Measurements from ENCODE around the gene ARL2BP. TPM values are rescaled to one million over a fixed set of nuclear protein-coding genes. Genes with fewer than 3 reads are reported as not detected.

Gene ARL2BP
- total and polyA plus RNA-seq, 2 of the 4 experiments (the other 2 are of a cell fraction), result 46.9 to 73.7 TPM

GRCh38 chr16:57240851-57241250 lies 4.2 kb upstream of the ARL2BP start:
- ATAC-seq (ENCODE audit: low read depth) (no peak), DNase-seq (no peak)
- in situ Hi-C loops (cut with MboI; ENCODE audit: low sequenced_read_pairs) (no loop called here), intact Hi-C loops (cut with micrococcal nuclease) (no loop called here), dilution Hi-C loops (cut with HindIII; ENCODE audit: low sequenced_read_pairs, unreplicated experiment) (no loop called here)
- H2BK120ac ChIP-seq (ENCODE audit: low read depth, low read length), result no peak overlapping the region
- H2AK9ac ChIP-seq (replicated peaks; ENCODE audit: low read depth, low read length, poor library complexity), result no peak overlapping the region
- H2BK5ac ChIP-seq (ENCODE audit: low read depth, low read length, poor library complexity, severe bottlenecking), result no peak overlapping the region
- no peaks in the 10 kb centered on the region for H4K20me1 ChIP-seq (ENCODE audit: insufficient read depth, low read length)
- H3K18ac ChIP-seq (ENCODE audit: low read depth, low read length), result no peak overlapping the region
- H3K4ac ChIP-seq (ENCODE audit: low read depth, low read length), result no peak overlapping the region
- H4K91ac ChIP-seq (ENCODE audit: insufficient read depth, low read depth, low read length), result no peak overlapping the region
- H4K8ac ChIP-seq (ENCODE audit: low read depth in 2 of 2, low read length in 2 of 2), result no peak overlapping the region
- peaks cover 2% of the 10 kb centered on the region; the same call in 1 of the 2 replicates for H3K4me1 ChIP-seq (ENCODE audit: control insufficient read depth, insufficient read depth, low read length)
- H3K79me1 ChIP-seq (ENCODE audit: low read depth in 1 of 2, low read length in 2 of 2), result peaks cover 0 to 7% of the 10 kb centered on the region in 2 experiments; a peak in 3 of 4 replicates
- no peak overlapping the region for H3K4me2 ChIP-seq (ENCODE audit: low read depth, low read length)
- no peaks in the 10 kb centered on the region for H3K27me3 ChIP-seq (ENCODE audit: control insufficient read depth, insufficient read depth, low read length)
- no peak overlapping the region for H2BK15ac ChIP-seq (ENCODE audit: low read depth, low read length)
- no peak overlapping the region for H3K56ac ChIP-seq (ENCODE audit: extremely low read depth, insufficient read depth, low read length)
- H2AK5ac ChIP-seq (ENCODE audit: low read depth, low read length), result no peak overlapping the region
- WGBS, 2 experiments (ENCODE audit: extremely low coverage in 2 of 2, insufficient read length in 1 of 2), result no CpG with 5 or more reads among the region's 2 CpGs
- no peak overlapping the region for H2AFZ ChIP-seq (replicated peaks; ENCODE audit: low read length, poor library complexity)
- no peaks in the 10 kb centered on the region for H3K9me3 ChIP-seq (ENCODE audit: control insufficient read depth, insufficient read depth, low read length)
- no peak overlapping the region for H3K4me3 ChIP-seq (ENCODE audit: insufficient read depth, low read depth, low read length)
- BruUV-seq (replicated peaks), result no TSS peak
- no peaks in the 10 kb centered on the region; the same call in 1 of the 2 replicates for H3K9me1 ChIP-seq (ENCODE audit: insufficient read depth, low read length)
- POLR2A ChIA-PET (ENCODE audit: unreplicated experiment), result no interaction called here
- H3K36me3 ChIP-seq (ENCODE audit: control insufficient read depth, insufficient read depth, low read length), result peaks cover 2% of the 10 kb centered on the region
- H2BK20ac ChIP-seq (ENCODE audit: low read depth, low read length), result no peak overlapping the region
- H3K9ac ChIP-seq (ENCODE audit: low read depth, low read length), result no peak overlapping the region
- TF ChIP-seq USF2 (IDR thresholded peaks at IDR 0.05; ENCODE audit: low read depth, low read length) (no peak), FOS (IDR thresholded peaks at IDR 0.05; ENCODE audit: low read depth, low read length) (no peak), SMC3 (IDR thresholded peaks at IDR 0.05; ENCODE audit: low read depth, low read length) (no peak), MAFK (IDR thresholded peaks at IDR 0.05; ENCODE audit: low read depth, low read length) (no peak), ELK1 (IDR thresholded peaks at IDR 0.05; ENCODE audit: borderline replicate concordance, low read depth, low read length) (no peak), MXI1 (IDR thresholded peaks at IDR 0.05; ENCODE audit: borderline replicate concordance, low read depth, low read length) (no peak)
- no peak overlapping the region for H3K27ac ChIP-seq (ENCODE audit: insufficient read depth, low read length)
- H3K14ac ChIP-seq (replicated peaks; ENCODE audit: low read depth, low read length), result no peak overlapping the region
- CTCF ChIA-PET, result no interaction called here
- no peak overlapping the region for H4K5ac ChIP-seq (ENCODE audit: low read depth, low read length)
- H3K23ac ChIP-seq (ENCODE audit: low read depth, low read length), result no peak overlapping the region
